GM19043 (cell line): ENCODE data around the gene MAB21L3.

Source experiments
- ATAC-seq: cut with Tn5 transposase; IDR thresholded peaks from one replicate; pipeline ENCODE4 v1.9.1; 2021; ENCODE audit warnings: low read depth; ENCODE audit not compliant: unreplicated experiment

The MAB21L3 gene

DNA sequence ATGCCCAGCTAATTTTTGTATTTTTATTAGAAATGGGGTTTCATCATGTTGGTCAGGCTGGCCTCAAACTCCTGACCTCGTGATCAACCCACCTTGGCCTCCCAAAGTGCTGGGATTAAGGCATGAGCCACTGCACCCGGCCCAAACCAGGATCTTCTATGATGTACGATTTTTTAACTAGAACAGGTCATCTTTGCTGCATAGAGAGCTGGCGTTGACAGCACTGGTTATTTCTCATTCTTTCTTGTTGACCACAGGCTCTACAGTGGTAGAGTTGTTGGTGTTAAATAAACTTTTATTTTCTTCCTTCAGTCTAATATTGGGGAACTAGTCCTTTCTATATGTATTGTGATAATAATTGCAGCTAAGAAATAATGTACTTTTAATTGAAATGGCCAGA lies 3.8 kb upstream of the MAB21L3 start:
- ATAC-seq: no peak

GRCh38 chr1:116111524-116112021 lies 374 bp downstream of the MAB21L3 start:
- ATAC-seq: no peak

DNA sequence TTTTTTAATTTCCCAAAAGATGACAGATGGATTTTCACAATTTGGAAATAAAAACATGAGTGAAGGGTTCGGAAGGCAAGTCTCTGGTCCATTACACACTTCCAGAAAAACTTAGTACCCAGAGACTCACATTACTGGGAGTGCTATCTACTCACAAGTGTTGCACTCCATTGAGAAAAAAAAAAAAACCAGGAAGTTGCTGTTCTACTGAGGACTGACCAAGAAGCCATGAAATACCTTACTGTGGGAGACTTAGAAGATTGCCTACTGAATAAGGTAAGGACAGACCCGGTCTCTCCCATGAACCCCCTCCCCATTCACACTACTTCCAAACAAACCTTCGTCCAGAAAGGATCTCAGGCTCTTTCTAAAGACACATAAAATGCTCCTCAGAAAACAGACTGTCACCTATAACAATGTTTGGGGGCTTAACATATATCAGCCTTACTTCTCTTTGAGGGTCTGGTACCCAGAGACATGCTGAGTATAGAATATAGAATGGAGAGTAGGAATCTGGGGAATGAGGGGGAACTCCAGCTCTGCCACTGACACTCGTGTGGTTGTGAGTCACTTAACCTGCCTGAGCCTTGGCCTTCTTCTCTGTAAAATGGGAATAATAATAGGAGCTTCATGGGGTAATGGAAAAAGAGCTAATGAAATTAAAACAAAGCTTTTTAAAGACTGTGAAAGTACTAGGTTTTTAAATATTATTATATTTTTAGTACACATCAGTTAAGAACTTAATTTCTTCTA lies 1.4 kb downstream of the MAB21L3 start:
- ATAC-seq: no peak

GRCh38 chr1:116113615-116114014 lies 2.4 kb downstream of the MAB21L3 start:
- no peak for ATAC-seq

GRCh38 chr1:116115476-116116439 lies 4.6 kb downstream of the MAB21L3 start:
- ATAC-seq: no peak

GRCh38 chr1:116118471-116118870 lies 7.3 kb downstream of the MAB21L3 start:
- no peak for ATAC-seq

DNA sequence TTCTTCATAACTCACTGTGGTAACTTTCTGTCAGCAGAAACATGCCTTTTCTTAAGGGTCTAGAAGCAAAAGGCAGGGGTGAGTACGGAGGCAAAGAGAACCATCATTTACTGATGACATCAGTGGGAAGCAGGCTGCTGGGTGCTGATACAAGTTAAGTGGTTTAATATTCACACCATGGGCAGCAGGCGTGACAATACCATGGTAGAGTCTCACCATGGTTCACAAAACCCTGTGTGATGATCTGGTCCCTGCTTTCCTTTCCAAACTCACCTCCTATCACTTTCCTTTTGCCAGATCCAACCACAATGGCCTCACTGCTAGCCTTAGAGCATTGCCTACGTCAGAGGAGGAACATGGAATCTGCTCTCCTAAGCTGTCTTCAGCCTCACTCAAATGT lies 8.7 kb downstream of the MAB21L3 start:
- ATAC-seq: no peak

- ATAC-seq: no peak
Measured at GRCh38 chr1:116122955-116123757, 12.0 kb downstream of the MAB21L3 start.

- no peak for ATAC-seq
Measured at GRCh38 chr1:116123837-116124533, 12.8 kb downstream of the MAB21L3 start.

GRCh38 chr1:116125758-116126157 lies 14.6 kb downstream of the MAB21L3 start:
- ATAC-seq: no peak

GRCh38 chr1:116126281-116126680 lies 15.1 kb downstream of the MAB21L3 start:
- no peak for ATAC-seq

GRCh38 chr1:116127123-116127847 lies 16.1 kb downstream of the MAB21L3 start:
- no peak for ATAC-seq

DNA sequence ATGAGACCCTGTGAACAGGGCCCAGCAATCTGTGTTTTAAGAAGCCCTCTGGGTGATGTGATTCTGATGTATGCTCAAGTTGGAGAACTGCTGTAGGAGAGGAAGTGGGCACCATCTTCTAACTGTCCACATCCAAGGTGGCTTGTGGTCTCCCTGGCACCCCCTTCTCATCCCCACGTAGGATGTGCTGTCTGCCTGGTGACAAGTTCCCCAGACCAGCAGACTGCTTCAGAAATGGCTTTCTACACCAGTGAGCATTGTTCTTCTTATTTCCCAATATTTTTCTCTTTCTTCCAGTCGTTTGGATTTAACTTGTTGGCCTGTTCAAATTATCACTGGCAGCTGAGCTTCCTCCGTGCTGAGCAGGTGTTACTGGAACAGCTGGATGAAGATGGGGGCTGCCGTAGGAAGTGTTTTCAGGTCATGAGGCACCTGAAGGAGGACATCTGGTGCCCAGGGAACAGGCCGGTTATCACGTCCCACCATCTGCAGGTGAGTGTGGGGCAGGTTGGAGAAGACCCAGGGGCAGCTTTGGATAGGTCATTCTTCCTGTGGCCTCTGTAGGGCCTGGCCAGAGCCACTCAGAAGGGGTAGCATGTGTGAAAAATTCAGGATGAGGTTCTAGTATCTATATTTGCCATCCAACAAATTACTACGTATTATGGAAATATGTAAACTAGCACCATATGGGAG lies 16.8 kb downstream of the MAB21L3 start:
- ATAC-seq: no peak

DNA sequence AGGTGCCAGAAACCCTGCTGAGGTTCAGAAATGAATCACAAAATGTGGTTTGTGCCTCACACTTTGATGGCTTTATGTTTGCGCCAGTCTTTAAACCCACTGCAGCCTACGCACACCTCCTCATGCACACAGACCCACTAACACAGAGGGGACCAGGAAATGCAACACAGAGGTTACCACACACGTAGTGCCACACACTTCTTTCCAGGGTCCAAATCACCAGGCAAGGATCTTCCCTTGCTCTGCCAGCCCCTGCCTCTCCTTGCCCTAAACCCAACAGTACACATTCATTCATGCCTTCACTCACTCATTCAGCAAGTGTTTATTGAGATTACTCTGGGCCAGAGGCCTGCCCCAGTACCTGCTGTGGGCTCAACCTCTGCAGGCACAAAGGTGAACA lies 17.5 kb downstream of the MAB21L3 start:
- no peak for ATAC-seq

DNA sequence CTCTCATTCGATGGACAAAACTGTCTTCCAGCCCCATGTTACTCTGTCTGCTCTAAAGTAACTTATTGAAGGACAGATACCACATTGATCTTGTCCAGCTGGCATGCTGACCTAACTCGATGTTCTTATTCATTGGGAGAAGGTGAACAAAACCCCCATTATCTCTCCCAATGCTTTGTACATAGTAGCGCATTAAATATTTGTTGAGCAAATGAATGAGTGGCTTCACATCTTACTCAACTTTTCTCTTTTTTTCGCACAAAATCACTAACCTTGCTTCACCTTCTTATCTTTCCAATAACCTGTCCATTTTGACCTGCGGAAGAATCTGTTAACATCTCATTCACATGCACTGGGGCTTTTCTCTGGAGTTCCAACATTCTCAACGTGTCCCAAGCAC lies 18.3 kb downstream of the MAB21L3 start:
- no peak for ATAC-seq

DNA sequence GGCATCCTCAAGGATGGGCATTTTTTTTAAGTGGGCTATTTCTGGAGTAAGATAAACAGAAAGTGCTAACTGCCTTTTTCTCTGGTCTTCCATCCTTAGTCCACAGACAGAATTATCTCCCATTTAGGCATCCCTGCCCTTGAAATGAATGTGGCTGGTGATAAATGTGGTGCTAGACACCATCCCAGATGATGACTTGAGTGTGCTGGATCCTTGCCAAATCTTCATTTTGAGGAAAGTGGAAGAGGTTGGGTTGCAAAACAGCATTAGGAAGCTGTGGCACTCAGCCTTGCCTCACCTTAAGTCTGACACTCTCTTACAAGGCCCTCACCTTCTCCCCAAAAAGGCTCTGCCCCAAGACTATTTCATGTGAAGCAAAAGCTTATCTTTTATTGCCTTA lies 19.2 kb downstream of the MAB21L3 start:
- no peak for ATAC-seq

GRCh38 chr1:116131170-116131569 lies 20.0 kb downstream of the MAB21L3 start:
- no peak for ATAC-seq

DNA sequence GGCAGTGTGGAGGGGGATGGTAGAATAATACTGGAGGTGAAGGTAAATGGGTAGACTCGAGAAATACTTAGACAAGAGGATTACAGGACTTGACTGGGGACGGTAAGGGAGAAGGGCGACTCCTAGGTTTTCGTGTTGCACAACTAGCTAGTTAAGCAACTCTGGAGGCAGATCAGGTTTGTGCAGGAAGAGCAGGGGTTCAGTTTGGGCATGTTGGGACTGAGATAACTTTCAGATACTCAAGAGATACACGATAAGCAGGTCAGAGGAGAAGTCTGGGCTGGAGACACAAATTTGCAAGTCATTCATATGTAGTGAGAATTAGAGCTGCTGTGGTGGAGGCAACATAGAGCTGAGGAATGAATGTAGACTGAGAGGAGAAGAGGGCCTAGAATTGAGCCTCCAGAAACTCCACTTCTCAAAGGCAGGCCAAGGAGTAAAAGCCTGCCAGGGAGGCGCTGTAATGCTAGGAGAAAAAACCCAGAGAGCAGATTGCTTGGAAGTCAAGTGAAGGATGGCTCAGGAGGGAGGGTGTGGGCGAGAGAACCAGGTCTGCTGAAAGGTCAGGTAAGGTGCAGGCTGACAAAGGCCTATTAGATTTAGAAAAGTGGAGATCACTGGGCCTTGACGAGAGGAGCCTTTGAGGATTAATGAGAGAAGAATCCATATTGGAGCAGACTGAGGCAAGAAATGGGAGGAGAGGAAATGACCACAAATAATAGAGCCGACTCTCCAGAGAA lies 20.8 kb downstream of the MAB21L3 start:
- ATAC-seq: no peak
